Stimulated activated CD4-positive, alpha-beta T cell treated with anti-CD3 and anti-CD28 coated beads, Interleukin-15, amount 100 ng/mL, for 24 hours (primary cell): ENCODE measurements around the gene CASKIN1.
A peak's percentile ranks its signal among the peaks of the same experiment; 100 is the strongest.
"Not testable (repeated sequence)": the region's sequence is repeated elsewhere in the genome, so short reads cannot be mapped to it uniquely, and the experiment has no call there.

Experiments used
- DNase-seq: peaks from one replicate; pipeline ENCODE4 v3.0.0-alpha.2; 2020

The CASKIN1 gene

GRCh38 chr16:2210009-2210332 is 13.6 kb upstream of the CASKIN1 start:
- DNase-seq = no peak

- DNase-seq = no peak
Observed at GRCh38 chr16:2209258-2210008, 13.0 kb upstream of the CASKIN1 start.

- DNase-seq = no peak
Observed at GRCh38 chr16:2208772-2209171, 12.4 kb upstream of the CASKIN1 start.

- no peak for DNase-seq
Observed at GRCh38 chr16:2208308-2208707, 11.9 kb upstream of the CASKIN1 start.

- no peak for DNase-seq
Observed at GRCh38 chr16:2207872-2208271, 11.5 kb upstream of the CASKIN1 start.

- no peak for DNase-seq
Observed at GRCh38 chr16:2206780-2207433, 10.5 kb upstream of the CASKIN1 start.

GRCh38 chr16:2206420-2206779 is 10.0 kb upstream of the CASKIN1 start:
- no peak for DNase-seq

- DNase-seq = no peak
Observed at GRCh38 chr16:2205967-2206313, 9.5 kb upstream of the CASKIN1 start.

- DNase-seq = peak; percentile 91
Observed at GRCh38 chr16:2205104-2205966, 8.9 kb upstream of the CASKIN1 start, which contains the start of gene MLST8. Gene MLST8, plus strand, starts transcription at chr16:2205454. Its CDS starts 632 bp downstream, at chr16:2206086.

GRCh38 chr16:2204416-2205103 is 8.2 kb upstream of the CASKIN1 start:
- DNase-seq = no peak

- not testable (repeated sequence) for DNase-seq
Observed at GRCh38 chr16:2203119-2203688, 6.8 kb upstream of the CASKIN1 start.

GRCh38 chr16:2200313-2200712 is 3.9 kb upstream of the CASKIN1 start:
- no peak for DNase-seq

- no peak for DNase-seq
Observed at GRCh38 chr16:2199621-2200139, 3.3 kb upstream of the CASKIN1 start.

GRCh38 chr16:2199095-2199494 is 2.7 kb upstream of the CASKIN1 start:
- DNase-seq = no peak

GRCh38 chr16:2198283-2198682 is 1.9 kb upstream of the CASKIN1 start:
- no peak for DNase-seq

- no peak for DNase-seq
Observed at GRCh38 chr16:2197765-2198164, 1.4 kb upstream of the CASKIN1 start.

- no peak for DNase-seq
Observed at GRCh38 chr16:2196981-2197511, 641 bp upstream of the CASKIN1 start.

GRCh38 chr16:2195322-2196161 is 863 bp downstream of the CASKIN1 start:
- no peak for DNase-seq

- peak; percentile 63 for DNase-seq
Observed at GRCh38 chr16:2194852-2195321, 1.5 kb downstream of the CASKIN1 start.

- DNase-seq = peak; percentile 44
Observed at GRCh38 chr16:2194166-2194834, 2.1 kb downstream of the CASKIN1 start.

GRCh38 chr16:2191446-2191706 is 5.0 kb downstream of the CASKIN1 start:
- no peak for DNase-seq
